ENCODE data around the gene BICRA. TPM values are rescaled to one million over a fixed set of nuclear protein-coding genes. Genes with fewer than 3 reads are reported as not detected.

The BICRA gene
- total RNA-seq, 2 donors from 2014 or later = 17.0 to 17.9 TPM

- Mint-ChIP-seq H3K4me3 (no peak overlapping the region), H3K27ac (no peak overlapping the region), H3K4me1 (ENCODE audit: low read depth) (no peaks in the 10 kb centered on the region), H3K9me3 (no peaks in the 10 kb centered on the region), H3K27me3 (ENCODE audit: low read depth) (no peaks in the 10 kb centered on the region), H3K36me3 (ENCODE audit: insufficient read depth in 2 of 2) (peaks cover 0 to 1% of the 10 kb centered on the region in 2 donors)
- DNase-seq (peak; percentile 65 to 69), ATAC-seq (replicated peaks in 1 of 2) (peak; percentile 50 to 64)
Measured at GRCh38 chr19:47699360-47699917, 90.5 kb downstream of the BICRA start.

GRCh38 chr19:47700934-47701716, 92.2 kb downstream of the BICRA start:
- ATAC-seq (replicated peaks in 1 of 2) = no peak
- no peaks in the 10 kb centered on the region for H3K4me1 Mint-ChIP-seq (ENCODE audit: low read depth)
- H3K9me3 Mint-ChIP-seq = no peaks in the 10 kb centered on the region
- no peak overlapping the region for H3K4me3 Mint-ChIP-seq
- H3K27ac Mint-ChIP-seq = no peak overlapping the region
- no peaks in the 10 kb centered on the region for H3K27me3 Mint-ChIP-seq (ENCODE audit: low read depth)
- no peak for DNase-seq
- peaks cover 0 to 1% of the 10 kb centered on the region in 2 donors for H3K36me3 Mint-ChIP-seq (ENCODE audit: insufficient read depth in 2 of 2)

GRCh38 chr19:47701717-47702552, 93.0 kb downstream of the BICRA start:
- Mint-ChIP-seq H3K9me3 (no peaks in the 10 kb centered on the region), H3K27ac (no peak overlapping the region), H3K4me1 (ENCODE audit: low read depth) (peaks cover 2% of the 10 kb centered on the region), H3K27me3 (ENCODE audit: low read depth) (peaks cover 4% of the 10 kb centered on the region), H3K4me3 (no peak overlapping the region), H3K36me3 (ENCODE audit: insufficient read depth in 2 of 2) (peaks cover 0 to 1% of the 10 kb centered on the region in 2 donors)
- DNase-seq (no peak), ATAC-seq (replicated peaks in 1 of 2) (no peak)

GRCh38 chr19:47702671-47703070, 93.7 kb downstream of the BICRA start:
- DNase-seq (no peak), ATAC-seq (replicated peaks in 1 of 2) (no peak)
- Mint-ChIP-seq H3K4me3 (no peak overlapping the region), H3K27me3 (ENCODE audit: low read depth) (peaks cover 11% of the 10 kb centered on the region), H3K9me3 (no peaks in the 10 kb centered on the region), H3K4me1 (ENCODE audit: low read depth) (peaks cover 10% of the 10 kb centered on the region), H3K27ac (no peak overlapping the region), H3K36me3 (ENCODE audit: insufficient read depth in 2 of 2) (peaks cover 0 to 1% of the 10 kb centered on the region in 2 donors)

- H3K36me3 Mint-ChIP-seq (ENCODE audit: insufficient read depth in 2 of 2) = peaks cover 0 to 1% of the 10 kb centered on the region in 2 donors
- H3K27me3 Mint-ChIP-seq (ENCODE audit: low read depth) = peaks cover 11% of the 10 kb centered on the region
- H3K4me1 Mint-ChIP-seq (ENCODE audit: low read depth) = peaks cover 10% of the 10 kb centered on the region
- ATAC-seq (replicated peaks in 1 of 2) (no peak), DNase-seq (no peak)
- no peak overlapping the region for H3K4me3 Mint-ChIP-seq
- no peak overlapping the region for H3K27ac Mint-ChIP-seq
- H3K9me3 Mint-ChIP-seq = no peaks in the 10 kb centered on the region
Measured at GRCh38 chr19:47703301-47703700, 94.4 kb downstream of the BICRA start.

GRCh38 chr19:47704024-47704423, 95.1 kb downstream of the BICRA start:
- peaks cover 11% of the 10 kb centered on the region for H3K27me3 Mint-ChIP-seq (ENCODE audit: low read depth)
- H3K27ac Mint-ChIP-seq = no peak overlapping the region
- no peak overlapping the region for H3K4me3 Mint-ChIP-seq
- H3K9me3 Mint-ChIP-seq = no peaks in the 10 kb centered on the region
- ATAC-seq (replicated peaks in 1 of 2) = no peak
- no peak for DNase-seq
- no peaks in the 10 kb centered on the region for H3K36me3 Mint-ChIP-seq (ENCODE audit: insufficient read depth in 2 of 2)
- peaks cover 10% of the 10 kb centered on the region for H3K4me1 Mint-ChIP-seq (ENCODE audit: low read depth)

DNA sequence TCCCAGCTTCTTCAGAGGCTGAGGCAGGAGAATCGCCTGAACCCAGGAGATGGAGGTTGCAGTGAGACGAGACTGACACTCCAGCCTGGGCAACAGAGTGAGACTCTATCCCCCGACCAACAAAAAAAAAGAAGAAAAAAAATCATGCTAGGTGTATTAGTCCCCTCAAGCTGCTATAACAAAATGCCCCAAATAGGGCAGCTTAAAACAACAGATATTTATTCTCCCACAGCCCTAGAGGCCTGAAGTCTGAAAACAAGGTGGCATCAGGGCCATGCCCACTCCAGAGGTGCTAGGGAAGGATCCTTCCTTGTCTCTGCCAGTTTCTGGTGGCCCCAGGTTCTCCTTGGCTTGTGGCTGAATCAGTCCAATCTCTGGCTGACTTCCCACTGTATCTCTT, 95.7 kb downstream of the BICRA start:
- ATAC-seq (replicated peaks in 1 of 2) (no peak), DNase-seq (no peak)
- Mint-ChIP-seq H3K36me3 (ENCODE audit: insufficient read depth in 2 of 2) (no peaks in the 10 kb centered on the region), H3K27ac (no peak overlapping the region), H3K4me3 (no peak overlapping the region), H3K27me3 (ENCODE audit: low read depth) (peaks cover 11% of the 10 kb centered on the region), H3K4me1 (ENCODE audit: low read depth) (peaks cover 10% of the 10 kb centered on the region), H3K9me3 (no peaks in the 10 kb centered on the region)

GRCh38 chr19:47707135-47707925, 98.4 kb downstream of the BICRA start:
- no peak overlapping the region for H3K27ac Mint-ChIP-seq
- DNase-seq (peak; percentile 81 to 83), ATAC-seq (replicated peaks in 1 of 2) (peak; percentile 92 to 95)
- peaks cover 14% of the 10 kb centered on the region for H3K4me1 Mint-ChIP-seq (ENCODE audit: low read depth)
- peak overlapping the region in 1 of 2 donors; percentile 49 for H3K4me3 Mint-ChIP-seq
- no peaks in the 10 kb centered on the region for H3K9me3 Mint-ChIP-seq
- H3K36me3 Mint-ChIP-seq (ENCODE audit: insufficient read depth in 2 of 2) = no peaks in the 10 kb centered on the region
- H3K27me3 Mint-ChIP-seq (ENCODE audit: low read depth) = peaks cover 19% of the 10 kb centered on the region

DNA sequence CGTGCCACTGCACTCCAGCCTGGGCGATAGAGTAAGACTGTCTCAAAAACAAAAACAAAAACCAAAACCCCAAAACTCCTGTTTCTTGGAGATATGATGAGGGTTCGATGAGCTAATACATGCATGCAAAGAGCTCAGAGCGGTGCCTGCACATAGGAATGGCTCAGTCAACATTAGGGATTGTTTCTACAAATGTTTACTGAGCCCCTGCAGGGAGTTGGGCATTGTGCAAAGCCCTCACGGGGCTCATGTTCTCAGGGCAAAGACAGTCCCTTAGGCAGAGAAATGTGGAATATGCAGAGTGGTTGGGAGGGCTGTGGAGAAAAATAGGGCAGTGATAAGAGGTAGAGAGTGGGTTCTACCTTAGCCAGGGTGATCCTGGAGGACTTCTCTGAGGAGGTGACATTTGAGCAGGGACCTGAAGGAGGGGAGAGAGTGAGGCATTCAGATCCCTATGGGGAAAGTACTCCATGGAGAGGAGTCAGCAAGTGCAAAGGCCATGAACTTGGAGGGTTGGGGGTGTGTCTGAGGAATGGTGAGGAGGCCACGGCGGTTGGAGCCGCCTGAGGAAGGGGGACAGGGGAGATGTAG, 102.8 kb downstream of the BICRA start:
- H3K27ac Mint-ChIP-seq = no peak overlapping the region
- ATAC-seq (replicated peaks in 1 of 2) = no peak
- H3K27me3 Mint-ChIP-seq (ENCODE audit: low read depth) = peaks cover 50% of the 10 kb centered on the region
- no peak for DNase-seq
- H3K4me3 Mint-ChIP-seq = peak overlapping the region in 1 of 2 donors; percentile 42
- H3K36me3 Mint-ChIP-seq (ENCODE audit: insufficient read depth in 2 of 2) = no peaks in the 10 kb centered on the region
- peaks cover 29% of the 10 kb centered on the region for H3K4me1 Mint-ChIP-seq (ENCODE audit: low read depth)
- no peaks in the 10 kb centered on the region for H3K9me3 Mint-ChIP-seq

GRCh38 chr19:47713046-47714021, 104.4 kb downstream of the BICRA start, which contains the start of gene EHD2:
Gene EHD2 (plus strand): TSS chr19:47713422. CDS start chr19:47716613, 3,191 bp downstream.
- peak within 1 kb of the TSS; percentile 67 to 87 for H3K4me3 Mint-ChIP-seq
- peak; percentile 56 to 71 for DNase-seq

DNA sequence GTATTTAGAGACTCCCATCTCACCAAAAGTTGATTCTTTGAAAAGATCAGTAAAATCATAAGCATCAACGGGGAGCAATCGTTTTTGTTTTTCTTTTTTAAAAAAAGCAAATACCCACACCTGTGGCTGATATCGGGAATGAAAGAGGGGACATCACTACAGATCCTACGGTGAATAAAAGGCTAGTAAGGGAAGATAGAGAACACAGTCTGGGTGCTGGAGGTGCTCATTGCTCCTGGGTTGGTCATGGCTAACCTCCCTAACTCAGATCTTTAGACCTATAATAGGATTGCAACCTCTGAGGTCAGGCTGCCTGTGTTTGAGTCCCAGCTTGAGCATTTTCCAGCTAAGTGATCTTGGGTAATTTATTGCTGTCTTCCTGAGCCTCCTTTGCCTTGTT, 105.4 kb downstream of the BICRA start:
- Mint-ChIP-seq H3K27me3 (ENCODE audit: low read depth) (peaks cover 41% of the 10 kb centered on the region), H3K36me3 (ENCODE audit: insufficient read depth in 2 of 2) (no peaks in the 10 kb centered on the region)

More at GRCh38 chr19:47713046-47714021, 104.4 kb downstream of the BICRA start, which contains the start of gene EHD2:
- Mint-ChIP-seq H3K9me3 (no peaks in the 10 kb centered on the region), H3K4me1 (ENCODE audit: low read depth) (peaks cover 20% of the 10 kb centered on the region), H3K27ac (no peak within 1 kb of the TSS), H3K27me3 (ENCODE audit: low read depth) (peaks cover 41% of the 10 kb centered on the region), H3K36me3 (ENCODE audit: insufficient read depth in 2 of 2) (no peaks in the 10 kb centered on the region)
- peak; percentile 82 to 83 for ATAC-seq (replicated peaks in 1 of 2)

More for the DNA sequence above, 105.4 kb downstream of the BICRA start:
- Mint-ChIP-seq H3K27ac (no peak overlapping the region), H3K4me3 (peak overlapping the region; percentile 67 to 87), H3K9me3 (no peaks in the 10 kb centered on the region), H3K4me1 (ENCODE audit: low read depth) (peaks cover 20% of the 10 kb centered on the region)
- ATAC-seq (replicated peaks in 1 of 2) = no peak
- DNase-seq = no peak
